Activated T-helper 17 cell treated with anti-CD3 and anti-CD28 coated beads, Interleukin-2, amount 50 U/mL, for 72 hours (primary cell): ENCODE results near the gene CDX1. TPM values are rescaled to one million over a fixed set of nuclear protein-coding genes. Genes with fewer than 3 reads are reported as not detected.

Experiments
- ATAC-seq: fragments of 150-1000 bp; cut with Tn5 transposase; replicated peaks from 2 replicates; pipeline ENCODE4 v1.10.0; 2021; ENCODE audit warnings: mild to moderate bottlenecking, moderate library complexity
- H3K27ac Mint-ChIP-seq: one replicate; pipeline ENCODE4 v1.8.0; 2022; ENCODE audit warnings: mixed read lengths
- H3K27me3 Mint-ChIP-seq: one replicate; pipeline ENCODE4 v1.8.0; 2022; ENCODE audit warnings: mixed read lengths
- H3K36me3 Mint-ChIP-seq: one replicate; pipeline ENCODE4 v1.8.0; 2022; ENCODE audit warnings: low read depth, mild to moderate bottlenecking, mixed read lengths
- H3K4me1 Mint-ChIP-seq: one replicate; pipeline ENCODE4 v1.8.0; 2022; ENCODE audit warnings: mixed read lengths
- H3K4me3 Mint-ChIP-seq: one replicate; pipeline ENCODE4 v1.8.0; 2022; ENCODE audit warnings: mild to moderate bottlenecking, mixed read lengths
- H3K9me3 Mint-ChIP-seq: one replicate; pipeline ENCODE4 v1.8.0; 2022; ENCODE audit warnings: mixed read lengths
- total RNA-seq, 2 donors: library from RNA; stranded (reverse); gene quantifications; one replicate each; pipeline ENCODE4 v1.2.3, GENCODE V29; 2022

CDX1 gene
- total RNA-seq, 2 donors from 2014 or later = not detected

DNA sequence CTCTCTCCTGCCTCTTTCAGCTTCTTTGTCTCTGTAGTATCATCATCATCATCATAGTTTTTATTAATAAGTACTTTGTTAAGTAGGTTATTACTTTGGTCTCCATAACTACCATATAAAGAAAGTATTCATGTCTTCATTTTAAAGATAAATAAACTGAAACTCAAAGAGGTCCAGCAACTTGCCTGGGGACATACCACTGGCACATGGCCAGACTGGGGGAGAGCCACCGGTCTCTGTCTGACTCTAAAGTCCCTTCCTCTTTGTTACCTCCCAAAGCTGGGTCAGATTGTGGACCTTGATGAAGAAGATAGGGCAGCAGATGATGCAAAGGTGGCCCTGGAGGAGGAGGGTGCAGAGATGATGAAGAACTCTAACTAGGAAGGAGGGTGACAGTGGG is 8.5 kb downstream of the CDX1 start:
- H3K4me3 Mint-ChIP-seq = no peak overlapping the region
- H3K9me3 Mint-ChIP-seq = no peaks in the 10 kb centered on the region
- no peaks in the 10 kb centered on the region for H3K4me1 Mint-ChIP-seq
- H3K27me3 Mint-ChIP-seq = peaks cover 31% of the 10 kb centered on the region
- no peaks in the 10 kb centered on the region for H3K36me3 Mint-ChIP-seq
- no peak overlapping the region for H3K27ac Mint-ChIP-seq
- ATAC-seq = no peak

DNA sequence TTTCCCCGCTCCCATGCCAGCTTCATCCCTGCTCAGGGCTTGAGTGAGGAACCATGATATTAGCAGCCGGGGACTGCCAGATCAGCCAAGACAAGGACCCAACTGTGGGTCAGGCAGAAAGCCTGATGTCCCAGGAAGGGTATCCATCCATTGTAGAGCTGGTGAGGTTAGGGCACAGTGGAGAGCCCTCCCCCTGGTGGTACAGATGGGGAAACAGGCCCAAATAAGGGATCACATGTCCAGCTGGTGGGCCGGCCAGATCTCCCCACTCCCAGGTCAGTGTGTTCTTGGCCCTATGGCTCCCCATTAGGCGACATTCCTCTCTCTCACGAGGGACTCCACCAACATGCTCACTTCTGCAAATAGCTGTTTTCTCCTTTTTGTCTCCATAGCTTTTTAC is 9.0 kb downstream of the CDX1 start:
- Mint-ChIP-seq H3K27me3 (peaks cover 28% of the 10 kb centered on the region), H3K4me3 (no peak overlapping the region), H3K4me1 (no peaks in the 10 kb centered on the region), H3K27ac (no peak overlapping the region), H3K9me3 (no peaks in the 10 kb centered on the region), H3K36me3 (no peaks in the 10 kb centered on the region)
- ATAC-seq = no peak

DNA sequence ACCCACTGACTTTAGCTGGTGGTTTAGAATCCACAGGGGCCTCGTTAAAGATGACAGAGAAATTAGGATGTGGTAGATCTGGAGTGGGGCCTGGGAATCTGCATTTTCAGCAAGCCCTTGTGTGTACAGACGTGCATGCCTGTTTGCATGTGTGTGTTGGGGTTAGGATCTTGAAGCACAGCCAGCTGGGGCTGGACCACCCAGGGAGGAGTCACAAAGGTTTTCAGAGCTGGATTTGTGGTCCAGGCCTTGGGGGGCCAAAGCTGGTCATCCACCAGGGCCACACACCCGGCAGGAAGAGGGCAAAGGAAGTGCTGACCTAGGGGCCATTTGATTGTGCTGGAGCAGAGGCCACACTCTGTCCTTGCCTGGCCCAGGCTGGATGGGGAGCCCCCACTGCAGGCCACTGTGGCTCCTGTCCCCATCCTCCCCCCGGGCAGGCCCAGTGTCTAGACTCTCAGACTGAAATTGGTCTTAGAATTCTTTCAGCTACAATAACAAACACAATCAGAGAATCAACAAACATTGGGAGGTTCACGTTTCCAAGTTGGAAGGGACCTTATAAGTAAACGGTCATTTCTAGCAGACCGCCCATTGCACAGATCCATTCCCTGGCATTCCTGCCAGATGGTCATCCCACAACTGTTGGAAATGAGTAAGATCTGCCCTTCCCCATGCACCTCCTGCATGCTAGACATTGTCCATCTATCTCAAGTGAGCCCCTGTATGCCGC is 10.3 kb downstream of the CDX1 start:
- no peaks in the 10 kb centered on the region for H3K4me1 Mint-ChIP-seq
- H3K27me3 Mint-ChIP-seq = peaks cover 28% of the 10 kb centered on the region
- no peak overlapping the region for H3K27ac Mint-ChIP-seq
- H3K36me3 Mint-ChIP-seq = no peaks in the 10 kb centered on the region
- no peak for ATAC-seq
- no peak overlapping the region for H3K4me3 Mint-ChIP-seq
- H3K9me3 Mint-ChIP-seq = no peaks in the 10 kb centered on the region

DNA sequence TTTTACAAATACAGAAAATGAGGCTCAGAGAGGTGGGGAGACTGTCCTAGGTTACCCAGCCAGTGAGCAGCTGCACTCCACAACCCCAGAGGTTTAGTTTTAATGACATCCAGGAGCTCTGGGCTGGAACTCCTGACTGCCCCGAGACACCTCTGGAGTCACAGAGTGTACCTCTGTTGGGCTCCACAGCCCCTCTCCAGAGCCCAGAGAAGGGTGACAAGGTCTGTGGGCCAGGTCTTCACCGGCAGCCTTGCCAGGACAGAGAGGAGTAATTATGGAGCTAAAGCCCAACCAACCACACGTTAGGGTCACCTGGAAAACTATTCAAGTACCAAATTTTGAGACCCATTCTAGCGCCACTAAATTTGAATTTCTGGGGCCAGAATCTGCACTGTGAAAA is 11.1 kb downstream of the CDX1 start:
- no peak for ATAC-seq
- H3K4me3 Mint-ChIP-seq = no peak overlapping the region
- no peak overlapping the region for H3K27ac Mint-ChIP-seq
- H3K36me3 Mint-ChIP-seq = no peaks in the 10 kb centered on the region
- H3K27me3 Mint-ChIP-seq = peaks cover 23% of the 10 kb centered on the region
- no peaks in the 10 kb centered on the region for H3K4me1 Mint-ChIP-seq
- no peaks in the 10 kb centered on the region for H3K9me3 Mint-ChIP-seq

DNA sequence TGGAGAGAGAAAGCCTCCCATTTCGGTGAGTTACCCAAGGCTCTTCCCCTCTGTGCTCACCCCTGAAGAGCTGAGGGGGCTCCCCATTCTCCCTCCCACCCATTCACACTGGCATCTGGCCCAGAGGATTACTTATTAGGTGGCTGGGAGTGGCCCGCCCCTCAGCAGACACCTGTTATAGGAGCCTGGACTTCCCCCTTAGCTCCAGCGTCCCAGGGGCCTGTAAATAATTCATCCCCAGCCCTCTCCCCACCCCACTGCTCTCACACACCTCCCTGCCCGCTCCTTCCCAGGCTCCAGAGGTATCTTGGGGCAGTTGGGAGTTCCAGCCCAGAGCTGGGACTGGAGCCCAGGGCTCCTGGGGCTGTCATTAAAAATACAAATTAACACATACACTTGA is 11.7 kb downstream of the CDX1 start:
- Mint-ChIP-seq H3K27ac (no peak overlapping the region), H3K4me1 (no peaks in the 10 kb centered on the region), H3K27me3 (peaks cover 22% of the 10 kb centered on the region), H3K4me3 (no peak overlapping the region), H3K36me3 (no peaks in the 10 kb centered on the region), H3K9me3 (no peaks in the 10 kb centered on the region)
- ATAC-seq = no peak

DNA sequence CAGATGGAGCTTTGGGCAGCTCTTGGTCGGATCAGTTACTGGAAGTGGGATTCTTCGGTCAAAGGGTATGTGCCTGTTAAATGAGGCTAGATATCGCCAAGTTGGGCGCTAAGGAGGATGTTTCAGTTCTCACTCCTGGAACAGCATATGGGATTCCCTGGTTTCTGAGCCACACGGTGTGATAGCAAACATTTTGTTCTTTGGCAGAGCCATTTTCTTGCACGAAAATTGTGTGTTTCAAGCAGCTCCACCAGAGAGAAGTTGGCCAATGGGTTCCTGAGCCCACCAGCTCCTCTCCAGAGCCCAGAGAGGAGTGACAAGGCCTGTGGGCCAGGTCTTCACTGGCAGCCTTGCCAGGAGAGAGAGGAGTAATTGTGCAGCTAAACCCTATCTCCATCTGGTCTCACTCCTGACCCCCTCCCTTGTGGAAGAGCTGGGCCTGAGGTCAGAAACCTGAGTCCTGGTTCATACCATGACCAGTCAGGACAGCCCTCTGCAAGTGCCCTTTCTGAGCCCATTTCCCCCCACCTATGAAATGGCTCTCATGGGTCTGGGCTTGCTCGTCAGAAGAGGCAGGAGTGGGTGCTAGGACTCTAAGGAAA is 12.5 kb downstream of the CDX1 start:
- Mint-ChIP-seq H3K4me3 (no peak overlapping the region), H3K9me3 (no peaks in the 10 kb centered on the region), H3K27ac (no peak overlapping the region), H3K36me3 (no peaks in the 10 kb centered on the region), H3K4me1 (no peaks in the 10 kb centered on the region), H3K27me3 (peaks cover 16% of the 10 kb centered on the region)
- ATAC-seq = no peak

DNA sequence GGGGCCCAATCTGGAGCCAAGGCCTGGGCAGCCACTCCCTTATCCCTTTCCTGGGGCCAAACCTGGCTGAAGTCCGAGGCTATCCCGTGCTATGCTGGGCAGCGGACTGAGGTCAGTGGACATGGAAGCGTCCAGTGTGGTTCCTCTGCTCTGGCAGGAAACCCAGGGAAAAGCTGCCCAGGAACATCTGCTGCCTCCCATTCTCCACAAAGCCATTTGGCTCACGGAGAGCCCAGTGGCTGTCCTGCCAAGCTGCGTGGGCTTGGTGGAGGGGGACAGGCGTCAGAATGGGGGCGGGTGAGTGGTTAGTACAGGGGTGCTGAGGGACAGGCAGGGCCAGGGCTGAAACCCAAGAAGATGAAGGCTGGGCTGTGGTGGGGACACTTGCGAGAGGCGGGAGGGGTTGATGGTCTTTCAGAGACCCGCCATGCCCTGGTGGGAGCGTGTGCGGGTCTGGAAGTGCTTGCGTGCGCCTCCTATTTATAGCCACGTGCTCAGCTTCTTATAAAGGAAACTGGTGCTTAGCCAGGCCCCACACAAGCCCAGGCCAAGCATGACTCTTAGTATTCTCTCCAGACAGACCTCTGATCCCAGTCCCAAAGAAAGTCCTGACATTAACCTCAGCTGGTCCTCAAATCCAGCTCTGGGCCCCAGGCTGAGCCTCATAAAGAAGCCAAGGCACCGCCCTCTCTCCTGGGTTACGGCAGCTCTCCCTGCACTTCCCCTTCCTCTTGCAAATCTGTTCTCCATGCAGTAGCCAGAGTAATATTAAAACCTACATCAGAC is 13.9 kb downstream of the CDX1 start:
- H3K4me1 Mint-ChIP-seq = no peaks in the 10 kb centered on the region
- H3K27ac Mint-ChIP-seq = no peak overlapping the region
- no peak overlapping the region for H3K4me3 Mint-ChIP-seq
- H3K36me3 Mint-ChIP-seq = no peaks in the 10 kb centered on the region
- no peak for ATAC-seq
- H3K9me3 Mint-ChIP-seq = no peaks in the 10 kb centered on the region
- peaks cover 16% of the 10 kb centered on the region for H3K27me3 Mint-ChIP-seq

DNA sequence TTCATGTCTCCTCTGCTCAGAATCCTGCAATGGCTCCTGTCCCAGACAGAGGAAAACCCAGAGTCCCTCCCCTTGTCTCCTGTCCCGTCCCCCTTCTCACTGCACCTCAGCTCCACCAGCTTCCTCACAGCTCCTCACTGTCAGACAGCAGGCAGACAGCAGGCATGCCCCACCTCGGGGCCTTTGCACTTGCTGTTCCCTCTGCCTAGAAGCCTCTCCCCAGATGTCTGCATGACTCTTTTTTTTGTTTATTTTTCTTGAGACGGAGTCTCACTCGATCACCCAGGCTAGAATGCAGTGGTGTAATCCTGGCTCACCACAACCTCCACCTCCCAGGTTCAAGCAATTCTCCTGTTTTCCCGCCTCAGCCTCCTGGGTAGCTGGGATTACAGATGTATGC is 14.4 kb downstream of the CDX1 start:
- Mint-ChIP-seq H3K27me3 (peaks cover 12% of the 10 kb centered on the region), H3K9me3 (no peaks in the 10 kb centered on the region), H3K4me3 (no peak overlapping the region), H3K4me1 (no peaks in the 10 kb centered on the region), H3K36me3 (no peaks in the 10 kb centered on the region), H3K27ac (no peak overlapping the region)
- ATAC-seq = no peak

DNA sequence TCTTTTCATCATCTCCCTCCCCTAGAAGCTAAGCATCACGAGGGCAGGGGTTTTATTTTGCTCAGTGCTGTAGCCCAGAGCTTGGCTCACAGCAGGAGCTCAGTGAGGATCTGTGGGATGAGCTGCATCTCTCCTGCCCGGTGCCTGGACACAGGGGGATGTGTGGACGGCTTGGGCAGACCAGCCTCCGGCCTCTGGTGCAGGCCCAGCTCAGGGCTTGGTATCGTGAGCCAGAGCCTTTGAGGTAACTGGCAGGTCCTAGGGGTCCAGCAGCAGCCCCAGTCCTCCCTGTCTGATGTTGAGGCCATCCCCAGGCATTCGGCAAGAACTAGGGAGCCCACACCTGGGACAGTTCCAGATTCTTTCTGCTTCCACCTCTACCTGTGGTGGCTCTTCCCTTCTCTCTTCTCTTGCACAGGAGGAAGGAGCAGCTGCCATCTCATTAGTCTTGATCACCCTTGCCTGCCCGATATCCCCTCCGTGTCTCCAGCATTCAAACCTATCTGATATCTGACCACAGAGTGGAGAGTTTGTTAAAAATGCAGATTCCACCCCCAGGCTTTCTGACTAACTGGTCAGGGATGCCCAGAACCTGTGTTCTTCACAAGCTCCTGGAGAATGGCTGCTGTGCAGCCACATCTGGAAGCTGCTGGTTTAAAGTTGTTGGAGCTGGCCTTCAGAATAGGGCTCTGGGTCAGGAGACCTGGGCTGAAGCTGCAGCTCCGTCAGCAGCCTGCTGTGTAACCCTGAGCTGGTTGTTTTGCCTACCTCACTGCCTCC is 15.4 kb downstream of the CDX1 start:
- no peaks in the 10 kb centered on the region for H3K9me3 Mint-ChIP-seq
- peaks cover 9% of the 10 kb centered on the region for H3K27me3 Mint-ChIP-seq
- H3K4me3 Mint-ChIP-seq = no peak overlapping the region
- no peaks in the 10 kb centered on the region for H3K4me1 Mint-ChIP-seq
- H3K27ac Mint-ChIP-seq = peak overlapping the region; percentile 36
- no peak for ATAC-seq
- H3K36me3 Mint-ChIP-seq = no peaks in the 10 kb centered on the region

DNA sequence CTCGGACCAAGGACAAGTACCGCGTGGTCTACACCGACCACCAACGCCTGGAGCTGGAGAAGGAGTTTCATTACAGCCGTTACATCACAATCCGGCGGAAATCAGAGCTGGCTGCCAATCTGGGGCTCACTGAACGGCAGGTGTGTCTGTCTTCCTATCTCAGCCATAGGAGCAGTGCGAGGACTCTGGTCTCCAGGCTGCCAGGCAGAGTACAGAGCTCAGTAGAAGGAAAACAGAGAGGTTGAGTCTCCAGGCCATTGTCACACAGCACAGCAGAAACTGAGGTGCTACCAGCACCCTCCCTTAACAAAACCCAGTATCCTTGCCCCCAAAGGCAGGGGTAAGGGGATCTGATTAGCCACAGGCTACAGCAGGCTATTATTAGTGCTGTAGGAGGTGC is 16.2 kb downstream of the CDX1 start:
- no peak overlapping the region for H3K4me3 Mint-ChIP-seq

DNA sequence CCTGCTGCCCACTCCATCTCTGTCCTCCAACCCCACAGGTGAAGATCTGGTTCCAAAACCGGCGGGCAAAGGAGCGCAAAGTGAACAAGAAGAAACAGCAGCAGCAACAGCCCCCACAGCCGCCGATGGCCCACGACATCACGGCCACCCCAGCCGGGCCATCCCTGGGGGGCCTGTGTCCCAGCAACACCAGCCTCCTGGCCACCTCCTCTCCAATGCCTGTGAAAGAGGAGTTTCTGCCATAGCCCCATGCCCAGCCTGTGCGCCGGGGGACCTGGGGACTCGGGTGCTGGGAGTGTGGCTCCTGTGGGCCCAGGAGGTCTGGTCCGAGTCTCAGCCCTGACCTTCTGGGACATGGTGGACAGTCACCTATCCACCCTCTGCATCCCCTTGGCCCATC is 16.9 kb downstream of the CDX1 start:
- Mint-ChIP-seq H3K27me3 (peaks cover 13% of the 10 kb centered on the region), H3K4me1 (no peaks in the 10 kb centered on the region), H3K27ac (no peak overlapping the region), H3K9me3 (no peaks in the 10 kb centered on the region), H3K4me3 (no peak overlapping the region), H3K36me3 (no peaks in the 10 kb centered on the region)
- no peak for ATAC-seq

More for the DNA sequence above, 16.2 kb downstream of the CDX1 start:
- H3K27ac Mint-ChIP-seq = no peak overlapping the region
- no peaks in the 10 kb centered on the region for H3K4me1 Mint-ChIP-seq
- H3K27me3 Mint-ChIP-seq = peaks cover 13% of the 10 kb centered on the region
- no peaks in the 10 kb centered on the region for H3K36me3 Mint-ChIP-seq
- H3K9me3 Mint-ChIP-seq = no peaks in the 10 kb centered on the region
- ATAC-seq = no peak

DNA sequence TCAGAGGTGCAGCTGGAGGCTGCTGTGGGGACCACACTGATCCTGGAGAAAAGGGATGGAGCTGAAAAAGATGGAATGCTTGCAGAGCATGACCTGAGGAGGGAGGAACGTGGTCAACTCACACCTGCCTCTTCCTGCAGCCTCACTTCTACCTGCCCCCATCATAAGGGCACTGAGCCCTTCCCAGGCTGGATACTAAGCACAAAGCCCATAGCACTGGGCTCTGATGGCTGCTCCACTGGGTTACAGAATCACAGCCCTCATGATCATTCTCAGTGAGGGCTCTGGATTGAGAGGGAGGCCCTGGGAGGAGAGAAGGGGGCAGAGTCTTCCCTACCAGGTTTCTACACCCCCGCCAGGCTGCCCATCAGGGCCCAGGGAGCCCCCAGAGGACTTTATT is 17.4 kb downstream of the CDX1 start:
- no peaks in the 10 kb centered on the region for H3K4me1 Mint-ChIP-seq
- H3K9me3 Mint-ChIP-seq = no peaks in the 10 kb centered on the region
- peaks cover 9% of the 10 kb centered on the region for H3K27me3 Mint-ChIP-seq
- no peaks in the 10 kb centered on the region for H3K36me3 Mint-ChIP-seq
- no peak for ATAC-seq
- H3K4me3 Mint-ChIP-seq = no peak overlapping the region
- no peak overlapping the region for H3K27ac Mint-ChIP-seq

DNA sequence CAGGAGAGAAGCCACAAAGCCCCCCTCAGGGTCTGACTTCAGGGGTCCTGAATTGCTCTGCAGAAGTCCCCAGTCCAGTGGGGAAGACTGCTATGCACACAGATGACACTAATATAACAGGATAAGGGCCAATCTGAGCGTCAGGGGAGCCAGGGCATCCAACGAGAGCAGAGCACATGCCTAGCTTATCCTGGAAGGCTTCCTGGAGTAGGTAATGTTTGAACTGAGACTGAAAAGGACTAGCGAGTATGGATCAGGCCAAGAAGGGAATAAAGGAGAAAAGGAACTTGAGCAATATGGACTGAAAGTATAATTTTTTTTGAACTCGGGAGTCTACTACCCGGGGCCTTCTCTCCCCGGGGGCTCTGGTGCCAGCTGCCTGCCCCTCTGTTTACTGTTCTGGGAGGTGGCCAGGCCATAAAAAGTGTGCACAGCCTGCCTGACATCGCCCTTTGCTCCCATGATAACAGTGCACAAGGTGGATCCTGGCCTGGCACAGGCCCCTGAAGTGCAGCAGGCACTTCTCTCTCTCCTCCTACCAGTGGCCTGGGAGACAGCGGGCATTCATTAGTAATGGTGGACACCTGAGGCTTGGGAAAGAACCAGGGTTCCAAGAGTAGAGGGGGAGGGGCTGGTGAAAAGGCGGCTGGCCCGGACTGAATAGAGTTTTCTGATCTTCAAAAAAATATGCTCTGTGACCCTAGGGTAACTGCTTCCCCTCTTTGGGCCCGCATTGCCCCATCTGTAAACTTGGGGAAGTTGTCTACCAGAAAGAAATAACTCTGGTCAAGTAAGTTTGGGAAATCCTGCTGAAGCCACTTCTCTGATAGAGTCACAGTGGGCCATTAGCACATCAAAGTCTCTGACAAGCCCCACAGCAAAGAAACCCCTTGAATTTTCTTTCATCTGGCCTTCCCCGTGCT is 18.7 kb downstream of the CDX1 start:
- H3K4me1 Mint-ChIP-seq = no peaks in the 10 kb centered on the region
- ATAC-seq = no peak
- H3K27me3 Mint-ChIP-seq = peaks cover 15% of the 10 kb centered on the region
- H3K36me3 Mint-ChIP-seq = no peaks in the 10 kb centered on the region
- no peak overlapping the region for H3K4me3 Mint-ChIP-seq
- no peaks in the 10 kb centered on the region for H3K9me3 Mint-ChIP-seq
- no peak overlapping the region for H3K27ac Mint-ChIP-seq

DNA sequence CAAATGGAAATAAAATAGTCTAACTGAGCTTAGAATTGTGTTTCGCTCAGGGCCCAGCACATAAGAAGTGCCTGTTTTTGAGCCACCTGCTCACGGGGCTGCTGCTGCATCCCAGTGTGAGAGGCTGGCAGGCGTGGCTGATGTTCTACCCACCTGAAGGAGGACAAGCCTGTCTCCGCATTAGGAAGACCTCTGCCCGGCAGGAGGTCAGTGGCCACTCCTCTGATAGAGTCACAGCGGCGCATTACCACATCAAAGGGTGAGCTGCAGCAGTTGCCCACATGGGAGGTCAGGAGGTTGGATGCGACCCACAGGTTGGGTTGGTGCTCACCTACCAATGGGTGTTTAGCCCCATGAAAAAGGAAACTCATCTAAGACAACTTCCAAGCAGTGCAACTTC is 19.6 kb downstream of the CDX1 start:
- no peak for ATAC-seq
- Mint-ChIP-seq H3K27ac (no peak overlapping the region), H3K4me1 (no peaks in the 10 kb centered on the region), H3K9me3 (no peaks in the 10 kb centered on the region), H3K36me3 (no peaks in the 10 kb centered on the region), H3K27me3 (peaks cover 17% of the 10 kb centered on the region), H3K4me3 (no peak overlapping the region)
